WERI-Rb-1 (cell line): ENCODE data around the gene ZDHHC11.
"Not testable (repeated sequence)": the region's sequence is repeated elsewhere in the genome, so short reads cannot be mapped to it uniquely, and the experiment has no call there.

Experiments used
- DNase-seq: peaks from one replicate; pipeline ENCODE4 v3.0.0-alpha.2; 2020
- H3K27ac ChIP-seq: fragments of 250-450 bp; sonication (Bioruptor Pico); 2 replicates; pipeline ENCODE4 v1.5.1; 2020; ENCODE audit warnings: mild to moderate bottlenecking, moderate library complexity
- H3K27me3 ChIP-seq: fragments of 250-450 bp; sonication (Bioruptor Pico); 2 replicates; pipeline ENCODE4 v1.5.1; 2021; ENCODE audit warnings: mild to moderate bottlenecking, low read depth, moderate library complexity; ENCODE audit not compliant: insufficient read depth, severe bottlenecking
- H3K36me3 ChIP-seq: fragments of 250-450 bp; sonication (Bioruptor Pico); 2 replicates; pipeline ENCODE4 v1.5.1; 2020; ENCODE audit warnings: mild to moderate bottlenecking, moderate library complexity
- H3K4me3 ChIP-seq: 2 replicates; pipeline ENCODE4 v1.5.1; 2011; ENCODE audit warnings: low read depth, mild to moderate bottlenecking, control low read depth, low read length
- H3K9me3 ChIP-seq: fragments of 250-450 bp; sonication (Bioruptor Pico); 2 replicates; pipeline ENCODE4 v1.5.1; 2021; ENCODE audit warnings: mild to moderate bottlenecking, moderate library complexity; ENCODE audit not compliant: severe bottlenecking
- TF ChIP-seq, protein P1 (sequence below): IDR thresholded peaks from 2 replicates; pipeline ENCODE4 v1.5.1; 2011; ENCODE audit warnings: low read depth, mild to moderate bottlenecking, control low read depth, inconsistent platforms, low read length

ZDHHC11 gene

DNA sequence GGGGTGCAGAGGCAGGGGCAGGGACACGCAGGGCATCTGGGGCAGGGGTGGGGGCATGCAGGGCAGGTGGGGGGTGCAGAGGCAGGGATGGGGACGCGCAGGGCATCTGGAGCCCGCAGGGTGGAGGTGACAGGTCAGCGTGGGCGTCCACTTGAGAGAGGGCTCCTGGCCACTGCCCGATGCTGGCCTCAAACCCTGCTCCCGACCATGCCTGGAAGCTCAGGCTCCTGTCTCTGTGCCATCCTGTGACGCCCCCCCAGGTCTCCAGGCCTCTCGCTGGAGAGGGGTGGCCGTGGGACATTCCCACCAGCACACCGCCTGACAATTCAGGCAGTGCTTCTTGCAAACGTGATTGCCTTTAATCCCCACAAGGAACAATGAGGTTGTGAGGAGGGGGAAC lies 99.3 kb downstream of the ZDHHC11 start:
- Histone ChIP-seq H3K4me3 (no peak overlapping the region), H3K27me3 (no peaks in the 10 kb centered on the region), H3K27ac (no peak overlapping the region), H3K9me3 (no peaks in the 10 kb centered on the region), H3K36me3 (no peaks in the 10 kb centered on the region)
- DNase-seq, result no peak
- TF ChIP-seq, protein P1, sequence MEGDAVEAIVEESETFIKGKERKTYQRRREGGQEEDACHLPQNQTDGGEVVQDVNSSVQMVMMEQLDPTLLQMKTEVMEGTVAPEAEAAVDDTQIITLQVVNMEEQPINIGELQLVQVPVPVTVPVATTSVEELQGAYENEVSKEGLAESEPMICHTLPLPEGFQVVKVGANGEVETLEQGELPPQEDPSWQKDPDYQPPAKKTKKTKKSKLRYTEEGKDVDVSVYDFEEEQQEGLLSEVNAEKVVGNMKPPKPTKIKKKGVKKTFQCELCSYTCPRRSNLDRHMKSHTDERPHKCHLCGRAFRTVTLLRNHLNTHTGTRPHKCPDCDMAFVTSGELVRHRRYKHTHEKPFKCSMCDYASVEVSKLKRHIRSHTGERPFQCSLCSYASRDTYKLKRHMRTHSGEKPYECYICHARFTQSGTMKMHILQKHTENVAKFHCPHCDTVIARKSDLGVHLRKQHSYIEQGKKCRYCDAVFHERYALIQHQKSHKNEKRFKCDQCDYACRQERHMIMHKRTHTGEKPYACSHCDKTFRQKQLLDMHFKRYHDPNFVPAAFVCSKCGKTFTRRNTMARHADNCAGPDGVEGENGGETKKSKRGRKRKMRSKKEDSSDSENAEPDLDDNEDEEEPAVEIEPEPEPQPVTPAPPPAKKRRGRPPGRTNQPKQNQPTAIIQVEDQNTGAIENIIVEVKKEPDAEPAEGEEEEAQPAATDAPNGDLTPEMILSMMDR, result no peak

DNA sequence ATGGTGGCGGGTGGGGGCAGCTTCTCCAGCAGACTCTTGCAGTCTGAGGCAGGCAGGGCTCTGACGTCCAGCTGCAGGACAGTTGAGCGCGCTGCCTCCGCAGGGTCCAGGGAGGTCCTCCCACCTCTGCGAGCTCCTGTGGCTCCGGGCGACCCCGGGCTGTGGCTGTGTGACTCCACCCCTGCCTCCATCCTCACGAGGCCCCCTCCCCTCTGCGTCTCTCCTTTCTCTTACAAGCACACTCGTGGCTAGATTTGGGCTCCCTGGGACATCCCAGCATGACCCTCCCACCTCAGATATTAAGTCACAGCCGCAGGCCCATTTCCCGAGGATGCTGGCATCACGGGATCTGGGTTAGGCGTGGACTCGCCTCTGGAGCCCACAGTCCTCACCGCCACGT lies 100.6 kb downstream of the ZDHHC11 start:
- not testable (repeated sequence) for H3K4me3 ChIP-seq, H3K36me3 ChIP-seq, DNase-seq, H3K9me3 ChIP-seq, H3K27me3 ChIP-seq, H3K27ac ChIP-seq

DNA sequence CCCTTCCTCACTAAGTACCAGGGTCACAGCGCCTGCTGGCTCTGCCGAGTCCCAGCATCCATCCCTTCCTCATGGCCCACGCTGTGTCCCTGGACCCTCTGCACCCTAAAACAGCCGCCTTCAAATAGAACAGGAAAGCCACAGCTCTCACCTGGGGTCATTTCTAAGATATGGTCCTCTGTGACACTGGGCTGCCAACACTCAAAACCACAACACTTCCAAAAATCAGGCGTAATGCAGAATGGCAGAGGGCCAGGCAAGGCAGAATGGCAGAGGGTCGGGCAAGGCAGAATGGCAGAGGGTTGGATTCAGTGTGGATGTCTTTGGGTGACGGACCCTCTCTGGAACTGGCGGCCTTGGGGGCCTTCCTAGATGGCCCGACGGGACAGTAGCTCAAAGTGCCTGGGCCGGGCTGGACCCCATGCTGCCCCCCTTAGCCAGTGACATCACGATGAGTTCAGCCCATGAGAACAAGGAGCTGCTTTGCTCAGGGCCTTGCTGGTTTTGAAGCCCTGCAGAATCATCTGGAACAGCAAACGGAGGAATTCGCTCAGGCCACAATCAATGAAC lies 101.6 kb downstream of the ZDHHC11 start:
- DNase-seq, result no peak
- Histone ChIP-seq H3K36me3 (no peaks in the 10 kb centered on the region), H3K27ac (no peak overlapping the region), H3K4me3 (no peak overlapping the region), H3K27me3 (no peaks in the 10 kb centered on the region), H3K9me3 (no peaks in the 10 kb centered on the region)
- TF ChIP-seq, protein P1, result no peak

DNA sequence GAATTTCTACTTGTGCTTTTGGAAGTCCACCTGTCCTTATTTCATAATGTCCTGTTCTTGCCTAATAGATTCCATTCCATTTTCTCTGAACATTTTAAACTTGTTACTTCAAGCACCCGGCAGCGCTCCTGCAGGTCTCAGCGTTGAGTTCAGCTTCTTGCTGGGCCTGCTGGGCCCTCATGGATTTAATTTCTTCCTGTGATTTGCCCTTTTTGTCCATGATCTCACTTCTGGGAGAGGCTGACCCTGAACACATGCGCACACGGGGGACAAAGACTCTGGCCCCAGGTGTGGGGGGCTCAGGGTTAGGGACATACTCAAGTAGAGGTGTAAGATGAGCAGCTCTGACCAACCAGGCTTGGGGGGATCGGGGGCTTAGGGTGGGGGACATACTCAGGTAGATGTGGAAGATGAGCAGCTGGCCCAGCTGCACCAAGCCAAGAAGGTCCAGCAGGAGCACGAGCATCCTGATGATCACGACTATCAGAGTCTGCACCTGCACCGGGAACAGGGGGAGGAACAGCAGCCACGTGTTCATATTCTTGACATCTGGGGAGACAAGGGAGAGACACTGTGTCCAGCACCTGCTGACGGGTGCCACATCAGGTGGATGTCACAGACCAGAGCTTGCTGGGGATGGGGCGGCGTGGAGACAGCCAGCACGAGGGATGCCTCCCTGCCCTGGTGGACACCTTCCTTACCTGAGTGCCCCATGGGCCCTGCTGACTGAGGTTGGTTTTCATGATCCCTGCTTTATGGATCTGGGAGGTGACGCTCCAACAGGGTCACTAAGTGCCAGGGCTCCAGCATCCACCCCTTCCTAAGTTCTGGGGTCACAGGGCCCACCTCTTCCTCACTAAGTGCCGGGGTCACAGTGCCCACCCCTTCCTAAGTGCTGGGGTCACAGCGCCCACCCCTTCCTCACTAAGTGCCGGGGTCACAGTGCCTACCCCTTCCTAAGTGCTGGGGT lies 102.5 kb downstream of the ZDHHC11 start:
- not testable (repeated sequence) for DNase-seq, H3K4me3 ChIP-seq, H3K27ac ChIP-seq, H3K27me3 ChIP-seq, H3K9me3 ChIP-seq, H3K36me3 ChIP-seq

DNA sequence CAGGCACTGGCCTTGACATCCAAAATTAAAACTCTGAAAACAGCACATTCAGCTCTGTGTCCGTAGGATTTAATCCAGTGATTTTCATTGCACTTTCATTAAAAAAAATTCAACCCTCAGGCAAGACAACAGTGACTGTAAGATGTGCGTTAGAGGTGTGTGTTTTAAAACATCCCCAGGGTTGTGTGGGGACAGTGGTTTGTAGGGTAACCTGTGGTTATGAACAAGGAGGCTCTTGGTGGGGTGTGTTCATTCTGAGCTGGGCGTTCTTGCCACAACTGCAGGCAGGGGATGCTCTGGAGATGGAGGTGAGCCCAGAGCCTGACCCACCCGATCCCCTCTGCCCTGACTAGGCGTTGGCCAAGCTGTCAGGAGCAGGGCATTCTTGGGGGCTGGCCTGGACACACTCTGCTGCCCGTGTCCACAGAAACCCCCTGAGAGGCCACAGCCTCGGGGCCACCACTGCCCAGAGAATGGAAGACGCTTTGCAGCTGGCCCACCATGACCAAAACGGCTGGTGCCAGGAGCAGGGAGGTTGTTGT lies 103.4 kb downstream of the ZDHHC11 start:
- H3K36me3 ChIP-seq, DNase-seq, H3K4me3 ChIP-seq, H3K27ac ChIP-seq, H3K9me3 ChIP-seq, H3K27me3 ChIP-seq: not testable (repeated sequence)

DNA sequence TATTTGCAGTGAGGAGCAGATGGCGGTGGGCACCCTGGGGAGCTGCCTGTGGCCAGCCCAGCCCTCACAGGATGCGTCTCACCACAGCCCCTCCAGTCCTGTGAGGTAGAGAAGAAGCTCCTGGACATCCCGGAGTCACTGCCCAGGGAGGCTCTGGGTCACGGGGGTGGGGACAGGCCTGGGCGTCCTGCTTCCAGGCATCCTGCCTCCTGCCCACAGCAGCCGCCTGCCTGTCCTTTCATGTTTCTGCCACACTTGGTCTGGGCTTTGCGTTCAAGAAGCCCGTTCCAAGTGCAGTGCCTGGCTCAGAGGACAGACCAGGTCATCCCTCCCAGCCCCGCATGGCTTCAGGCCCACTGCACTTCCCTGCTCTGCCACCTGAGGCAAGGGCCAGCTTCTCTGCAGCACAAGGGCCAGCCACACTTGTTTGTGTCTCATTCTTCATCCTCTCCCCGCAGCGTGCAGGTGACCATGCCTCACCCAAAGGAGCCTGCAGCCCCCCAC lies 104.5 kb downstream of the ZDHHC11 start:
- no peak overlapping the region for H3K4me3 ChIP-seq

More for the DNA sequence above, 104.5 kb downstream of the ZDHHC11 start:
- TF ChIP-seq, protein P1, result peak; percentile 8; the same call in 1 of the 2 replicates
- H3K9me3 ChIP-seq, result no peaks in the 10 kb centered on the region
- no peaks in the 10 kb centered on the region for H3K36me3 ChIP-seq
- H3K27me3 ChIP-seq, result no peaks in the 10 kb centered on the region
- no peak for DNase-seq
- H3K27ac ChIP-seq, result no peak overlapping the region
